ENCODE results near the gene RAB26.
"Not testable (repeated sequence)": the region's sequence is repeated elsewhere in the genome, so short reads cannot be mapped to it uniquely, and the experiment has no call there.

RAB26 gene

GRCh38 chr16:2199095-2199494, 50.7 kb downstream of the RAB26 start:
- no peak for DNase-seq

- DNase-seq: no peak
Observed at GRCh38 chr16:2199621-2200139, 51.3 kb downstream of the RAB26 start.

- no peak for DNase-seq
Observed at GRCh38 chr16:2200313-2200712, 51.9 kb downstream of the RAB26 start.

GRCh38 chr16:2203119-2203688, 54.8 kb downstream of the RAB26 start:
- not testable (repeated sequence) for DNase-seq

Measured in COR-L47 (cell line).